Mononuclear cell (primary cell): ENCODE results near the gene LRIG3. TPM values are rescaled to one million over a fixed set of nuclear protein-coding genes. Genes with fewer than 3 reads are reported as not detected.
"Not testable (repeated sequence)": the region's sequence is repeated elsewhere in the genome, so short reads cannot be mapped to it uniquely, and the experiment has no call there.

Source experiments
- H3K27me3 ChIP-seq: 2 replicates; pipeline ENCODE4 v1.6.0; 2011; ENCODE audit warnings: low read length, control low read depth; ENCODE audit not compliant: insufficient read depth
- H3K4me1 ChIP-seq: 2 replicates; pipeline ENCODE4 v1.5.1; 2011; ENCODE audit warnings: mild to moderate bottlenecking, low read length, control low read depth; ENCODE audit not compliant: insufficient read depth
- H3K4me3 ChIP-seq: 2 replicates; pipeline ENCODE4 v1.5.1; 2011; ENCODE audit warnings: mild to moderate bottlenecking, low read length, moderate library complexity
- H3K9me3 ChIP-seq: 2 replicates; pipeline ENCODE4 v1.5.1; 2011; ENCODE audit warnings: low read depth, mild to moderate bottlenecking, control low read depth, low read length
- total RNA-seq: library from RNA; depleted of rRNA; stranded (reverse); fragments of >200 nt; gene quantifications from one replicate; pipeline ENCODE4 v1.2.3, GENCODE V29; 2012

Gene LRIG3
- total RNA-seq, 1 donor, result not detected

GRCh38 chr12:58877243-58877743, 43.0 kb downstream of the LRIG3 start:
- Histone ChIP-seq H3K4me1 (no peaks in the 10 kb centered on the region), H3K27me3 (no peaks in the 10 kb centered on the region), H3K9me3 (peaks cover 5% of the 10 kb centered on the region), H3K4me3 (no peak overlapping the region)

GRCh38 chr12:58873496-58873895, 46.8 kb downstream of the LRIG3 start:
- H3K27me3 ChIP-seq, result no peaks in the 10 kb centered on the region
- no peak overlapping the region for H3K4me3 ChIP-seq
- H3K4me1 ChIP-seq, result no peaks in the 10 kb centered on the region
- H3K9me3 ChIP-seq, result peaks cover 5% of the 10 kb centered on the region

GRCh38 chr12:58871556-58871955, 48.7 kb downstream of the LRIG3 start:
- Histone ChIP-seq H3K27me3 (no peaks in the 10 kb centered on the region), H3K4me1 (no peaks in the 10 kb centered on the region), H3K9me3 (peaks cover 5% of the 10 kb centered on the region), H3K4me3 (no peak overlapping the region)

- Histone ChIP-seq H3K4me1 (no peaks in the 10 kb centered on the region), H3K27me3 (no peaks in the 10 kb centered on the region), H3K9me3 (peaks cover 5% of the 10 kb centered on the region), H3K4me3 (no peak overlapping the region)
Measured at GRCh38 chr12:58870595-58870994, 49.7 kb downstream of the LRIG3 start.

GRCh38 chr12:58860788-58861240, 59.5 kb downstream of the LRIG3 start:
- Histone ChIP-seq H3K27me3 (no peaks in the 10 kb centered on the region), H3K9me3 (no peaks in the 10 kb centered on the region), H3K4me3 (no peak overlapping the region), H3K4me1 (no peaks in the 10 kb centered on the region)

- no peaks in the 10 kb centered on the region for H3K4me1 ChIP-seq
- no peaks in the 10 kb centered on the region for H3K27me3 ChIP-seq
Measured at GRCh38 chr12:58860056-58860787, 60.1 kb downstream of the LRIG3 start.

GRCh38 chr12:58858030-58858429, 62.3 kb downstream of the LRIG3 start:
- Histone ChIP-seq H3K27me3 (no peaks in the 10 kb centered on the region), H3K4me3 (no peak overlapping the region), H3K4me1 (no peaks in the 10 kb centered on the region), H3K9me3 (no peaks in the 10 kb centered on the region)

More at GRCh38 chr12:58860056-58860787, 60.1 kb downstream of the LRIG3 start:
- no peaks in the 10 kb centered on the region for H3K9me3 ChIP-seq
- no peak overlapping the region for H3K4me3 ChIP-seq

- H3K4me3 ChIP-seq, H3K4me1 ChIP-seq, H3K27me3 ChIP-seq, H3K9me3 ChIP-seq: not testable (repeated sequence)
Measured at GRCh38 chr12:58857206-58857605, 63.1 kb downstream of the LRIG3 start.

GRCh38 chr12:58855630-58856029, 64.7 kb downstream of the LRIG3 start:
- H3K4me1 ChIP-seq, H3K27me3 ChIP-seq, H3K9me3 ChIP-seq, H3K4me3 ChIP-seq: not testable (repeated sequence)

GRCh38 chr12:58850826-58851225, 69.5 kb downstream of the LRIG3 start:
- H3K4me1 ChIP-seq, result no peaks in the 10 kb centered on the region
- H3K9me3 ChIP-seq, result no peaks in the 10 kb centered on the region
- no peak overlapping the region for H3K4me3 ChIP-seq
- no peaks in the 10 kb centered on the region for H3K27me3 ChIP-seq

GRCh38 chr12:58847901-58848600, 72.3 kb downstream of the LRIG3 start:
- Histone ChIP-seq H3K4me1 (no peaks in the 10 kb centered on the region), H3K27me3 (no peaks in the 10 kb centered on the region), H3K9me3 (no peaks in the 10 kb centered on the region), H3K4me3 (no peak overlapping the region)

GRCh38 chr12:58844161-58844560, 76.1 kb downstream of the LRIG3 start:
- no peaks in the 10 kb centered on the region for H3K27me3 ChIP-seq
- H3K4me3 ChIP-seq, result no peak overlapping the region
- no peaks in the 10 kb centered on the region for H3K4me1 ChIP-seq
- H3K9me3 ChIP-seq, result no peaks in the 10 kb centered on the region

GRCh38 chr12:58841058-58841798, 79.1 kb downstream of the LRIG3 start:
- Histone ChIP-seq H3K27me3 (no peaks in the 10 kb centered on the region), H3K4me3 (no peak overlapping the region), H3K9me3 (no peaks in the 10 kb centered on the region), H3K4me1 (no peaks in the 10 kb centered on the region)

GRCh38 chr12:58833853-58834252, 86.5 kb downstream of the LRIG3 start:
- no peak overlapping the region for H3K4me3 ChIP-seq
- H3K9me3 ChIP-seq, result no peaks in the 10 kb centered on the region
- no peaks in the 10 kb centered on the region for H3K27me3 ChIP-seq
- no peaks in the 10 kb centered on the region for H3K4me1 ChIP-seq

- Histone ChIP-seq H3K4me3 (no peak overlapping the region), H3K9me3 (no peaks in the 10 kb centered on the region), H3K4me1 (no peaks in the 10 kb centered on the region), H3K27me3 (no peaks in the 10 kb centered on the region)
Measured at GRCh38 chr12:58832920-58833319, 87.4 kb downstream of the LRIG3 start.
